ENCODE data around the gene CEP57. TPM values are rescaled to one million over a fixed set of nuclear protein-coding genes. Genes with fewer than 3 reads are reported as not detected.
A peak's percentile ranks its signal among the peaks of the same experiment; 100 is the strongest.
"Not testable (repeated sequence)": the region's sequence is repeated elsewhere in the genome, so short reads cannot be mapped to it uniquely, and the experiment has no call there.

CEP57 gene
- total RNA-seq, 4 donors from 2014 or later = 21.4 to 52.1 (median 27.1) TPM

DNA sequence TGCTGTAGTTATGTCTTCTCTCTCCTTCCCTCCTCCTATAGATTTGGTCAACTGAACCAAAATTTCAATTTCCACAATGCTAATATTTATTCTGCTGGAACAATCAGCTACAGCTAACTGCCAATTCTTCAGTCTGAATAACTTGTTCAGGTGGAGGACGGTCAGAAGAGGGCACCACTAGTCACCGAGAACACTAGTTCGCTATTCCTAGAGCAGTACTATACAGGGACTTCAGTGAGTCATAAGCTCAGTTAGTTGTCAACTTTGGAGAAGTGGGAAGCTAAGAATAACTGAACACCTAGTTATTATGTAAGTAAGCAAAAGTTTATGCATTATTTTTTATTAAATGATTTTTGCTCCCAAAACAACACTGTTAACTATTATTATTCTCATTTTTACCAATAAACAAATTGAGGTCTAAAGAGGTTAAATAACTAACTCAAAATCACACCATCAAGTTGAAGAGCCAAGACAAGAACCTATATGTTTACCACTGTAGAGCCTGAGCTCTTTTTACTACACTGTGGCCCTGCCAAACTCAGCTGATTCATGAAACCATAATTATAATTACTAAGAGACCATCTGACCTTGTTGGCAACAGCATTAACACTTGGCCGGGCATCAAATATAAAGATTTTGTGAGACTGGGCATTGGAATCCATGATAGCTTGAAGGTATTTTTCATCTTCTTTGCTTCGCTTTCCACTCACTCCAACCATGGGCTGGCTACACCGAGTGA is 59.0 kb downstream of the CEP57 start:
- H3K36me3 ChIP-seq = peaks cover 0 to 56% of the 10 kb centered on the region in 2 donors
- peaks cover 0 to 17% (median 2%) of the 10 kb centered on the region in 3 donors for H3K4me1 ChIP-seq
- TF ChIP-seq POLR2A (IDR thresholded peaks at IDR 0.05) = no peak
- TF ChIP-seq, protein P1, sequence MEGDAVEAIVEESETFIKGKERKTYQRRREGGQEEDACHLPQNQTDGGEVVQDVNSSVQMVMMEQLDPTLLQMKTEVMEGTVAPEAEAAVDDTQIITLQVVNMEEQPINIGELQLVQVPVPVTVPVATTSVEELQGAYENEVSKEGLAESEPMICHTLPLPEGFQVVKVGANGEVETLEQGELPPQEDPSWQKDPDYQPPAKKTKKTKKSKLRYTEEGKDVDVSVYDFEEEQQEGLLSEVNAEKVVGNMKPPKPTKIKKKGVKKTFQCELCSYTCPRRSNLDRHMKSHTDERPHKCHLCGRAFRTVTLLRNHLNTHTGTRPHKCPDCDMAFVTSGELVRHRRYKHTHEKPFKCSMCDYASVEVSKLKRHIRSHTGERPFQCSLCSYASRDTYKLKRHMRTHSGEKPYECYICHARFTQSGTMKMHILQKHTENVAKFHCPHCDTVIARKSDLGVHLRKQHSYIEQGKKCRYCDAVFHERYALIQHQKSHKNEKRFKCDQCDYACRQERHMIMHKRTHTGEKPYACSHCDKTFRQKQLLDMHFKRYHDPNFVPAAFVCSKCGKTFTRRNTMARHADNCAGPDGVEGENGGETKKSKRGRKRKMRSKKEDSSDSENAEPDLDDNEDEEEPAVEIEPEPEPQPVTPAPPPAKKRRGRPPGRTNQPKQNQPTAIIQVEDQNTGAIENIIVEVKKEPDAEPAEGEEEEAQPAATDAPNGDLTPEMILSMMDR (IDR thresholded peaks at IDR 0.05) = peak in 3 of 4 experiments; percentile 38 to 53 (median 52)
- TF ChIP-seq POLR2AphosphoS5 (IDR thresholded peaks at IDR 0.05) = no peak
- WGBS, 2 donors (ENCODE audit: low coverage in 1 of 2) = 51% methylated on average over 6 of the region's 6 CpGs
- no peaks in the 10 kb centered on the region for H3K27me3 ChIP-seq
- no peak overlapping the region for H3K4me3 ChIP-seq
- ATAC-seq = peak; percentile 84
- no peaks in the 10 kb centered on the region for H3K9me3 ChIP-seq
- H3K27ac ChIP-seq = peak overlapping the region in 3 of 4 donors; percentile 2 to 57 (median 13)

DNA sequence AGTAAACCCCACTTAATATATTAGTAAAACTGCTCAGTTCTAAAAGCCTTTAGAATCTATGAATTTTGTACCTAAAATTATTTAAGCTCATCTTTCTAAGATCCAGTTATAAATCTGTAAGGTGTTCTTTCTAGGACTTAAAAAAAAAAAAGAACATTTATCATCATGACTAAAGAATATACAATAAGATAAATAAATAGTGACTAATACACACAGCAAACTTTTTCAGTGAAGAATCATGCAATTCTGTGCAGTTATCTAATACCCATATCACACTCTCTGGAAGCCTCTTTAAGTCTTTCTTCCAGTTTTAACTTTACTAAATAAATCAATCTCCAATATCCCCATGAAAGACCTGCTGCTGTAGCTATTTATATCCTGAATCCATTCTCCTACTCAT is 59.8 kb downstream of the CEP57 start:
- peak overlapping the region in 1 of 4 donors; percentile 57 for H3K27ac ChIP-seq
- no peaks in the 10 kb centered on the region for H3K9me3 ChIP-seq
- TF ChIP-seq POLR2AphosphoS5 (IDR thresholded peaks at IDR 0.05) = no peak
- TF ChIP-seq, protein P1 (IDR thresholded peaks at IDR 0.05) = no peak
- no peak for TF ChIP-seq EP300 (IDR thresholded peaks at IDR 0.05)
- no peak for TF ChIP-seq POLR2A (IDR thresholded peaks at IDR 0.05)
- H3K36me3 ChIP-seq = peaks cover 0 to 56% of the 10 kb centered on the region in 2 donors
- peaks cover 0 to 17% (median 2%) of the 10 kb centered on the region in 3 donors for H3K4me1 ChIP-seq
- no peak overlapping the region for H3K4me3 ChIP-seq
- ATAC-seq = no peak
- H3K27me3 ChIP-seq = no peaks in the 10 kb centered on the region

DNA sequence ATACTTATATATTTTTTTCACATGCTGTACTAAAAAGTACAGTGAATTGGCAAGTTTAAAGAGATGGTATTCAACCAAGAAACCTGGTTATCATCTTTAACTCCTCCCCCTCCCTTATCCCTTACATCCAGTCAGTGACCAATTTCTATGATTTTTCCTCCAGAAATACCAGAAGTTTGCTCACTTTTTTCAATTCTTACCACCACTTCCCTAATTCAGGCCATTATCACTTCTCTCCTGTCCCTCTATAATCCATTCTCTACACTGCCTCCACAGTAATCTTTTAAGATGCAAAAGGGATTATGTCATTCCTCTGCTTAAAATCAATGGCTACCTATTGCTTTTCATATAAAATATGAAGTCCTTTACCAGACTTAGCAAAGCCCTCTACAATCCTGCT is 62.8 kb downstream of the CEP57 start:
- Histone ChIP-seq H3K27ac (no peak overlapping the region), H3K4me1 (peaks cover 0 to 17% (median 2%) of the 10 kb centered on the region in 3 donors), H3K4me3 (no peak overlapping the region), H3K9me3 (no peaks in the 10 kb centered on the region), H3K27me3 (no peaks in the 10 kb centered on the region), H3K36me3 (peaks cover 0 to 55% of the 10 kb centered on the region in 2 donors)
- ATAC-seq = no peak
- TF ChIP-seq POLR2A (IDR thresholded peaks at IDR 0.05) (no peak), EP300 (IDR thresholded peaks at IDR 0.05) (no peak), POLR2AphosphoS5 (IDR thresholded peaks at IDR 0.05) (no peak)
- TF ChIP-seq, protein P1 (IDR thresholded peaks at IDR 0.05) = no peak

DNA sequence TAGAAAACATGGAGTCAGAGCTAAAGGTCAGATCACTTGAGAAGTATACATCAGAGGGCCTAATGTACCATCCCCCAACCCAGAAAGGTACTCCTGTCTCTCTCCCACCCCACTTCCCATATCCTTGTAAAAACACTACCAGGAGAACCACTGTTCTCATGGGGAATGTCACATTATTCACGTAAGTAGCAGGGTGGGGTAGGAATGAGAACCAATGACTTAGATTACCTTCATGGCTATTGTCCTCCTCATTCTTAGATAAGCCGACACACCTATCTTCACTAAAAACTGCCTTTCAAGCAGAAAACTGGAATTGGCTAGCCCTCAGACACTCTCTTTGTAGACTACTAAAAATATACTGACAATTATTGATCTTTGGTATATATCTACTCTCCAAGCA is 63.6 kb downstream of the CEP57 start:
- Histone ChIP-seq H3K9me3 (no peaks in the 10 kb centered on the region), H3K36me3 (peaks cover 0 to 60% of the 10 kb centered on the region in 2 donors), H3K4me1 (peaks cover 0 to 15% (median 2%) of the 10 kb centered on the region in 3 donors), H3K27ac (no peak overlapping the region), H3K4me3 (no peak overlapping the region), H3K27me3 (no peaks in the 10 kb centered on the region)
- ATAC-seq = no peak
- TF ChIP-seq, protein P1 (IDR thresholded peaks at IDR 0.05) = no peak
- no peak for TF ChIP-seq POLR2A (IDR thresholded peaks at IDR 0.05)
- no peak for TF ChIP-seq EP300 (IDR thresholded peaks at IDR 0.05)
- TF ChIP-seq POLR2AphosphoS5 (IDR thresholded peaks at IDR 0.05) = no peak
- 89 to 92% methylated on average over 2 of the region's 2 CpGs for WGBS, 2 donors (ENCODE audit: low coverage in 1 of 2)

DNA sequence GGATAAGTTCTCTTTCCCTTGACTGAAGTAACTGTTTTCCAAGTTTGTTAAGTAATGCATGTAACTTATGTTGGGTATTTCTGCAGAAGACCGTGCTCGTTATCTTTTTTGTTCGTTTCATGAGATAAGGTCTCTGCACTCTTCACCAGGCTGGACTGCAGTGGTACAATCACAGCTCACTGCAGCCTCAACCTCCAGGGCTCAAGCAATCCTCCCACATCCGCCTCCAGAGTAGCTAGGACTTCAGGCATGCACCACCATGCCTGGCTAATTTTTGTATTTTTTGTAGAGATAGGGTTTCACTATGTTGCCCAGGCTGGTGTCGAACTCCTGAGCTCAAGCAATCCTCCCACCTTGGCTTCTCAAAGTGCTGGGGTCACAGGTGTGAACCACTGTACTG is 64.1 kb downstream of the CEP57 start:
- peaks cover 0 to 10% (median 2%) of the 10 kb centered on the region in 3 donors for H3K4me1 ChIP-seq
- not testable (repeated sequence) for H3K9me3 ChIP-seq, H3K4me3 ChIP-seq, ATAC-seq, H3K27ac ChIP-seq, H3K27me3 ChIP-seq
- H3K36me3 ChIP-seq = peaks cover 0 to 63% of the 10 kb centered on the region in 2 donors
- WGBS, 2 donors (ENCODE audit: low coverage in 1 of 2) = 88 to 92% methylated on average over 3 to 5 of the region's 5 CpGs

DNA sequence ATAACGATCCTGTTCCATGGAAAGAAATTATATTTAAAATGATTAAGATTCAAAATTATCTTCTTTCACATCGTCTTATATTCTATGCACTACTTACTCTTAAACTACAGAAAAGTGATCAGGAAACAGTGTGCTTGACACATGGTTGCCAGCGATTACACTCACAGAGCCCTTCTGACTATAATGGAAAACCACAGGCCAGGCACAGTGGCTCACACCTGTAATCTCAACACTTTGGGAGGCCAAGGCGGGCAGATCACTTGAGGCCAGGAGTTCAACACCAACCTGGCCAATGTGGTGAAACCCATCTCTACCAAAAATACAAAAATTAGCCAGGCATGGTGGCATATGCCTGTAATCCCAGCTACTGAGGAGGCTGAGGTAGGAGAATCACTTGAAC is 69.7 kb downstream of the CEP57 start:
- WGBS, 2 donors (ENCODE audit: low coverage in 1 of 2) = 86 to 91% methylated on average over 3 of the region's 4 CpGs
- H3K27me3 ChIP-seq, ATAC-seq, H3K4me1 ChIP-seq, H3K4me3 ChIP-seq, H3K27ac ChIP-seq, H3K9me3 ChIP-seq: not testable (repeated sequence)
- peaks cover 0 to 67% of the 10 kb centered on the region in 2 donors for H3K36me3 ChIP-seq
